B cell (primary cell): Measurements from ENCODE around the gene STMN3.

ENCODE experiments used
- EZH2 ChIP-seq: IDR thresholded peaks from 2 replicates; pipeline ENCODE4 v1.6.1; 2012; ENCODE audit warnings: borderline replicate concordance, low read depth, mild to moderate bottlenecking, moderate library complexity, low read length; ENCODE audit not compliant: insufficient read depth, poor library complexity, severe bottlenecking
- TF ChIP-seq, protein P1 (sequence below): fragments of 200-600 bp; IDR thresholded peaks from one replicate; pipeline ENCODE4 v1.8.0; 2022; ENCODE audit warnings: antibody characterized with exemption, mild to moderate bottlenecking

DNA sequence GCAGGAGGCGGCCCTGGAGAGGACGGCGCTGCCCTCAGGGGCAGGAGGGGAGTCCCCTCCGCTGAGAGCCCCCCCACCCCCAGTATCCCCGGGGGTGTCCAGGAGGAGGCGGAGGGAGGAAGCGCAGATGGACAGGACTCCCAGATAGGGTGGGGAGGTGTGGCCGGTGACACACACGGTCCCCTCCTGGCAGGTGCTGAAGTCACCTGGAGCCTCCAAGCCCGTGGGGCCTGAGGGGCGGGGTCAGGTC lies 1.4 kb downstream of the STMN3 start:
- TF ChIP-seq, protein P1, sequence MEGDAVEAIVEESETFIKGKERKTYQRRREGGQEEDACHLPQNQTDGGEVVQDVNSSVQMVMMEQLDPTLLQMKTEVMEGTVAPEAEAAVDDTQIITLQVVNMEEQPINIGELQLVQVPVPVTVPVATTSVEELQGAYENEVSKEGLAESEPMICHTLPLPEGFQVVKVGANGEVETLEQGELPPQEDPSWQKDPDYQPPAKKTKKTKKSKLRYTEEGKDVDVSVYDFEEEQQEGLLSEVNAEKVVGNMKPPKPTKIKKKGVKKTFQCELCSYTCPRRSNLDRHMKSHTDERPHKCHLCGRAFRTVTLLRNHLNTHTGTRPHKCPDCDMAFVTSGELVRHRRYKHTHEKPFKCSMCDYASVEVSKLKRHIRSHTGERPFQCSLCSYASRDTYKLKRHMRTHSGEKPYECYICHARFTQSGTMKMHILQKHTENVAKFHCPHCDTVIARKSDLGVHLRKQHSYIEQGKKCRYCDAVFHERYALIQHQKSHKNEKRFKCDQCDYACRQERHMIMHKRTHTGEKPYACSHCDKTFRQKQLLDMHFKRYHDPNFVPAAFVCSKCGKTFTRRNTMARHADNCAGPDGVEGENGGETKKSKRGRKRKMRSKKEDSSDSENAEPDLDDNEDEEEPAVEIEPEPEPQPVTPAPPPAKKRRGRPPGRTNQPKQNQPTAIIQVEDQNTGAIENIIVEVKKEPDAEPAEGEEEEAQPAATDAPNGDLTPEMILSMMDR: no peak
- no peak for TF ChIP-seq EZH2
